OCI-LY7 (cell line): ENCODE measurements around the gene PPT2. TPM values are rescaled to one million over a fixed set of nuclear protein-coding genes. Genes with fewer than 3 reads are reported as not detected.

Experiments used
- BruUV-seq: library from RNA; stranded (reverse); fragments of 400-500 nt; replicated peaks from 2 replicates; lab custom pipeline; 2021; lab: Mats Ljungman, UMichigan
- CTCF ChIA-PET: fragments of 300-600 bp; sonication (Branson Sonifier 250); formaldehyde crosslinking; loops from one replicate; lab custom pipeline; 2022; ENCODE audit warnings: antibody characterized with exemption; ENCODE audit not compliant: unreplicated experiment; lab: Charles Lee
- POLR2A ChIA-PET: fragments of 300-600 bp; sonication (Branson Sonifier 250); formaldehyde crosslinking; loops from one replicate; lab custom pipeline; 2022; ENCODE audit warnings: antibody characterized with exemption; lab: Charles Lee
- DNase-seq: peaks from one replicate; pipeline ENCODE4 v3.0.0-alpha.2; 2015; ENCODE audit warnings: low spot score
- H2AFZ ChIP-seq: fragments of 200-600 bp; sonication (generic), shearing (Covaris generic); 2 replicates; pipeline ENCODE4 v1.6.1; 2014; ENCODE audit warnings: mild to moderate bottlenecking, antibody characterized with exemption, low read length, moderate library complexity
- H3K27ac ChIP-seq: fragments of 200-600 bp; sonication (generic); 2 replicates; pipeline ENCODE4 v1.5.1; 2014; ENCODE audit warnings: mixed run types, low read depth, mild to moderate bottlenecking, moderate library complexity, low read length, inconsistent platforms; ENCODE audit not compliant: poor library complexity, severe bottlenecking
- H3K36me3 ChIP-seq: fragments of 200-600 bp; sonication (generic); 2 replicates; pipeline ENCODE4 v1.6.1; 2014; ENCODE audit warnings: mild to moderate bottlenecking, antibody characterized with exemption, low read length, moderate library complexity, mixed read lengths; ENCODE audit not compliant: insufficient read depth
- H3K4me1 ChIP-seq: fragments of 200-600 bp; sonication (generic); 2 replicates; pipeline ENCODE4 v1.5.1; 2014; ENCODE audit warnings: mild to moderate bottlenecking, low read length; ENCODE audit not compliant: insufficient read depth, poor library complexity, severe bottlenecking
- H3K4me2 ChIP-seq: fragments of 200-600 bp; sonication (generic); 2 replicates; pipeline ENCODE4 v1.6.1; 2014; ENCODE audit warnings: mild to moderate bottlenecking, low read length
- H3K4me3 ChIP-seq: fragments of 200-600 bp; sonication (generic); 2 replicates; pipeline ENCODE4 v1.5.1; 2014; ENCODE audit warnings: mild to moderate bottlenecking, low read depth, low read length; ENCODE audit not compliant: poor library complexity, severe bottlenecking
- H3K79me2 ChIP-seq: fragments of 200-600 bp; sonication (generic); 2 replicates; pipeline ENCODE4 v1.6.1; 2016; ENCODE audit warnings: low read depth, mild to moderate bottlenecking, low read length, moderate library complexity, mixed read lengths; ENCODE audit not compliant: insufficient read depth
- H3K9me2 ChIP-seq: fragments of 200-600 bp; sonication (generic); 2 replicates; pipeline ENCODE4 v1.6.1; 2016; ENCODE audit warnings: mild to moderate bottlenecking, low read length, mixed read lengths; ENCODE audit not compliant: insufficient read depth
- H3K9me3 ChIP-seq: fragments of 200-600 bp; sonication (generic); 2 replicates; pipeline ENCODE4 v1.6.1; 2014; ENCODE audit warnings: mild to moderate bottlenecking, mixed run types, low read length, mixed read lengths
- H4K20me1 ChIP-seq: fragments of 200-600 bp; sonication (generic); 2 replicates; pipeline ENCODE4 v1.6.1; 2014; ENCODE audit warnings: mild to moderate bottlenecking, antibody characterized with exemption, low read length, moderate library complexity, mixed read lengths; ENCODE audit not compliant: insufficient read depth
- CTCF ChIP-seq: fragments of 200-600 bp; sonication (generic); conservative IDR thresholded peaks from 2 replicates; pipeline ENCODE4 v1.5.1; 2014; ENCODE audit warnings: mild to moderate bottlenecking, antibody characterized with exemption, low read length, moderate library complexity, mixed read lengths
- EZH2phosphoT487 ChIP-seq: fragments of 200-600 bp; sonication (generic); IDR thresholded peaks from 2 replicates; pipeline ENCODE4 v1.6.1; 2018; ENCODE audit warnings: low read depth, borderline replicate concordance, mild to moderate bottlenecking, mixed run types, antibody characterized with exemption, low read length, moderate library complexity, mixed read lengths
- intact Hi-C: fragments of 100-400 bp; cut with micrococcal nuclease; formaldehyde crosslinking; loops from one replicate; pipeline ENCODE4 v1.10.0; 2022; ENCODE audit not compliant: unreplicated experiment
- total RNA-seq, 2 experiments: library from RNA; depleted of rRNA in 1 of 2; stranded (reverse); fragments of >200 nt in 1 of 2; shearing (Covaris generic) in 1 of 2; gene quantifications; 2 replicates each; pipeline ENCODE4 v1.2.3, GENCODE V29; 2014 to 2022

PPT2 gene
- total RNA-seq, 2 experiments from 2014 or later: 39.0 to 111 TPM

- POLR2A ChIA-PET: no interaction called here
- no peak for DNase-seq
- intact Hi-C loops: no loop called here
- no TSS peak for BruUV-seq
- Histone ChIP-seq H3K4me2 (no peak overlapping the region), H3K27ac (no peak overlapping the region), H3K9me2 (no peaks in the 10 kb centered on the region), H3K4me3 (no peak overlapping the region), H3K4me1 (peaks cover 9% of the 10 kb centered on the region), H3K9me3 (no peaks in the 10 kb centered on the region), H4K20me1 (no peaks in the 10 kb centered on the region), H2AFZ (no peak overlapping the region), H3K36me3 (no peaks in the 10 kb centered on the region), H3K79me2 (no peaks in the 10 kb centered on the region)
- CTCF ChIA-PET: no interaction called here
- TF ChIP-seq CTCF: 0 out of 2 replicates have a peak, but pooled peaks have one; percentile 15
- TF ChIP-seq EZH2phosphoT487: no peak
These were observed 5.5 kb upstream of the PPT2 start for GRCh38 chr6:32148289-32149091.

- BruUV-seq: no TSS peak
- no peak overlapping the region for H3K4me3 ChIP-seq
- H3K36me3 ChIP-seq: no peaks in the 10 kb centered on the region
- no peak overlapping the region for H2AFZ ChIP-seq
- no peaks in the 10 kb centered on the region for H4K20me1 ChIP-seq
- peaks cover 12% of the 10 kb centered on the region for H3K4me1 ChIP-seq
- no peak for DNase-seq
- TF ChIP-seq EZH2phosphoT487 (no peak), CTCF (no peak)
- no peaks in the 10 kb centered on the region for H3K9me2 ChIP-seq
- no peaks in the 10 kb centered on the region for H3K9me3 ChIP-seq
- CTCF ChIA-PET: no interaction called here
- H3K4me2 ChIP-seq: no peak overlapping the region
- intact Hi-C loops: no loop called here
- H3K27ac ChIP-seq: no peak overlapping the region
- POLR2A ChIA-PET: no interaction called here
- no peaks in the 10 kb centered on the region for H3K79me2 ChIP-seq
These were observed 4.7 kb upstream of the PPT2 start for GRCh38 chr6:32149092-32149755.
